Esophagus muscularis mucosa (tissue), 4 donors: ENCODE results near the gene CEP350.

ENCODE experiments used
- EP300 ChIP-seq: sonication (generic); formaldehyde crosslinking; IDR thresholded peaks from one replicate; pipeline ENCODE4 v1.6.1; 2017; ENCODE audit warnings: antibody characterized with exemption
- POLR2A ChIP-seq: fragments of 450-650 bp; IDR thresholded peaks from one replicate; pipeline ENCODE4 v1.6.1; 2017; ENCODE audit warnings: antibody characterized with exemption, moderate library complexity, mild to moderate bottlenecking, low read depth
- POLR2AphosphoS5 ChIP-seq, 2 donors: sonication (generic); formaldehyde crosslinking; IDR thresholded peaks; one replicate each; pipeline ENCODE4 v1.6.1; 2017; ENCODE audit warnings: antibody characterized with exemption in 2 of 2
- TF ChIP-seq, protein P1 (sequence below), 3 experiments: fragments of 200-600 bp in 2 of 3; fragments of 450-650 bp in 1 of 3; sonication (generic) in 2 of 3; IDR thresholded peaks; one replicate each; pipeline ENCODE4 v1.5.1; 2017 to 2019; ENCODE audit warnings: antibody characterized with exemption in 3 of 3, mild to moderate bottlenecking in 2 of 3, moderate library complexity in 1 of 3

DNA sequence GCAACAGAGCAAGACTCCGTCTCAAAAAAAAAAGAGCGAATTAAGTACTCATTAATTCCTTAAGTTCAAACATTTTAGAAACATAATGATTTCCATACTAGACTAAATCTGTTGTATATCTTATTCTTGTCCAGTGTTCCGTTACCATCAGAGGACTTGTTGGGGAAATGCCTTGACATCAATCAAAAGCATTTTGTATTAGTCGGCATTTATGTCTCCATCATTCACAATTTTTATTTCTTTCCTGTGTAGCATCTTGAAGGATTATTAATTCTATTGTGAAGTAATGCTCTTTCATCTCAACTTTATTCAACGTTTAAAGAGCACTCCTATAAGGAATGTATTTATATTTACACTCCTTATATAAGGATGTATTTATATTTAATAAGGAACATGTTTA lies 117.1 kb downstream of the CEP350 start:
- TF ChIP-seq, protein P1, sequence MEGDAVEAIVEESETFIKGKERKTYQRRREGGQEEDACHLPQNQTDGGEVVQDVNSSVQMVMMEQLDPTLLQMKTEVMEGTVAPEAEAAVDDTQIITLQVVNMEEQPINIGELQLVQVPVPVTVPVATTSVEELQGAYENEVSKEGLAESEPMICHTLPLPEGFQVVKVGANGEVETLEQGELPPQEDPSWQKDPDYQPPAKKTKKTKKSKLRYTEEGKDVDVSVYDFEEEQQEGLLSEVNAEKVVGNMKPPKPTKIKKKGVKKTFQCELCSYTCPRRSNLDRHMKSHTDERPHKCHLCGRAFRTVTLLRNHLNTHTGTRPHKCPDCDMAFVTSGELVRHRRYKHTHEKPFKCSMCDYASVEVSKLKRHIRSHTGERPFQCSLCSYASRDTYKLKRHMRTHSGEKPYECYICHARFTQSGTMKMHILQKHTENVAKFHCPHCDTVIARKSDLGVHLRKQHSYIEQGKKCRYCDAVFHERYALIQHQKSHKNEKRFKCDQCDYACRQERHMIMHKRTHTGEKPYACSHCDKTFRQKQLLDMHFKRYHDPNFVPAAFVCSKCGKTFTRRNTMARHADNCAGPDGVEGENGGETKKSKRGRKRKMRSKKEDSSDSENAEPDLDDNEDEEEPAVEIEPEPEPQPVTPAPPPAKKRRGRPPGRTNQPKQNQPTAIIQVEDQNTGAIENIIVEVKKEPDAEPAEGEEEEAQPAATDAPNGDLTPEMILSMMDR (IDR thresholded peaks at IDR 0.05) = no peak
- TF ChIP-seq POLR2A (no peak), POLR2AphosphoS5 (IDR thresholded peaks at IDR 0.05) (no peak), EP300 (no peak)
